Eye (tissue), 1 donor: Measurements from ENCODE around the gene FCN2.

Experiments used
- DNase-seq: peaks from one replicate; pipeline ENCODE4 v3.0.0-alpha.2; 2015

The FCN2 gene

DNA sequence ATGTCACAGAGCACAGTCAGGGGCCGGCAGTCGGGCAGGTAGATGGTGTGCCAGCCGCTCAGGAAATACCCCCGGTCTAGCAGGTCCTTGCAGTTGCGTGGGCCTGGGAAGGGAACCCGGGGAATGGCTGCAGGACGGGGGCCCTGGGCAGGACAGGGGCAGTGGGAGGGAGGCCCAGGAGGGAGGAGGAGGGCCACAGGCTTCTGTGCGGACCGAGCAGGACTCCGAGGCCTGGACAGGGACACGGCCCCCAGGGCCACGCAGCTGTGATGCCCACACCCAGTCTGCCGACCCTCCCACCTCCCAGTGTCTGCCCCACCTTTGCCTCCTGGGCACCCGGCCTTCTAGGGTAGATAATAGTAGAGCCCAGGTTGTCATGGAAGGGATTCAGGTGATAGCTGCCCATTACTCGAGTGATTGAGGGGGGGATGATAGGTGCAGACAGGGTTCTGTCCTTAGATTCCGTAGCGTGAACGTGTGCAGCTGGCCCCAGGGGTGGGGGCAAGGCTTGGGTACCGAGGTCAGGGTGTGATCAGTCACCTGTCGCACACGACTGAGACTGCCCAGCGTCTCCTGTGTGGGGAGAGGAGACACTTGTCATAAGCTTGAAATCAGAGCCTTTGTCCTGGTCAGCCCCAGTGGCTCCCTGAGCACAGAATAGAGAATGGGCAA lies 32.6 kb downstream of the FCN2 start:
- DNase-seq: no peak

DNA sequence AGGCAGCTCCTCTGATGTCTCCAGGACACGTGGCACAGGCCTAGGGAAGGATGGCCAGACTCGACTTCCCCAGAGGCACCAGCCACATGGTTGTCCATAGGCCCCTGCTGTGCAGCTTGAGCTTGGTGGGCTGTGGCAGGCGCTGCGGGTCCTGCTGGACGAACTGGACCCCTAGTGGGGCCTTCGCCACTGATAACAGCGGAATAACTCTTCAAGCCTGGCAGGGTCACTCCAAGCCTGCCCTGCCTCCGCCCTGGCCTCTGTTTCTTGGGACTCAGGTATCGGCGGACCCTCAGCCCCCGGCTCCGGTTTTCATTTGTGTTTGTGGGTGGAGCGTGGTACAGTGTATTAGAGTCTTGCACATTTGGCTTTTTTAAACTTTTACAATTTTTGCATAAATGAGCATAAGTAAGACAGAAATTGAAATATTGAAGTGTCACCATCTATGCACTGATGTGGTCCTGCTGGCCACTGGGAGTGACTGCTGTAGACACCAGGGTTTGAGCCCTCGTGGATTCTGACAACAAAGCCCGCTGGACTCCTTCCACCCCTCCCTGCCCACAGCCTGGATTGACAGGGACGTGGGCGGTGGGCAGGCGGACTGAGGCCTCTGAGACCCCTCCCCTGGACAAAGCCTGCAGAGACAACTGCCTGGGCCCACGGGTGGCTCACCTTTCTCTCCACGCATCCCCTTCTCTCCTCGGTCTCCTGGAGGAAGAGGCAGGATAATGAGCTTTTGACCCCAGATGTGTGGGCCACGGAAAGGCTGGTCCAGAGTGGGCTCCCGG lies 33.3 kb downstream of the FCN2 start:
- no peak for DNase-seq

DNA sequence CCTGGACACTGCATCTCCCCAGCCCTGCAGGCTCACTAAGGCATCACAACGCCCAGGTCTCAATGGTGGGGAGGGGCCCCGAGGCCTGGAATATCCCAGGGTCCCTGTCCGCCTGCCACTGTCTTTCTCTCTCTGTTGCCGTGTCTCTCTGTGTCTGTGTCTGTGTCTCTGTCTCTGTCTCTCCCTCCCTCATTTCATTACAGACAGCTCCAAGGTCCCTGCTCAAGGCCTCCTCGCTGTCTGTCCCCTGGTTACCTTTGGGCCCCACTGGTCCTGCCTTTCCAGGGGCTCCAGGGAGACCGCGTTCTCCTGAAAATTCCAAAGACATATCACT lies 33.9 kb downstream of the FCN2 start:
- DNase-seq: no peak

DNA sequence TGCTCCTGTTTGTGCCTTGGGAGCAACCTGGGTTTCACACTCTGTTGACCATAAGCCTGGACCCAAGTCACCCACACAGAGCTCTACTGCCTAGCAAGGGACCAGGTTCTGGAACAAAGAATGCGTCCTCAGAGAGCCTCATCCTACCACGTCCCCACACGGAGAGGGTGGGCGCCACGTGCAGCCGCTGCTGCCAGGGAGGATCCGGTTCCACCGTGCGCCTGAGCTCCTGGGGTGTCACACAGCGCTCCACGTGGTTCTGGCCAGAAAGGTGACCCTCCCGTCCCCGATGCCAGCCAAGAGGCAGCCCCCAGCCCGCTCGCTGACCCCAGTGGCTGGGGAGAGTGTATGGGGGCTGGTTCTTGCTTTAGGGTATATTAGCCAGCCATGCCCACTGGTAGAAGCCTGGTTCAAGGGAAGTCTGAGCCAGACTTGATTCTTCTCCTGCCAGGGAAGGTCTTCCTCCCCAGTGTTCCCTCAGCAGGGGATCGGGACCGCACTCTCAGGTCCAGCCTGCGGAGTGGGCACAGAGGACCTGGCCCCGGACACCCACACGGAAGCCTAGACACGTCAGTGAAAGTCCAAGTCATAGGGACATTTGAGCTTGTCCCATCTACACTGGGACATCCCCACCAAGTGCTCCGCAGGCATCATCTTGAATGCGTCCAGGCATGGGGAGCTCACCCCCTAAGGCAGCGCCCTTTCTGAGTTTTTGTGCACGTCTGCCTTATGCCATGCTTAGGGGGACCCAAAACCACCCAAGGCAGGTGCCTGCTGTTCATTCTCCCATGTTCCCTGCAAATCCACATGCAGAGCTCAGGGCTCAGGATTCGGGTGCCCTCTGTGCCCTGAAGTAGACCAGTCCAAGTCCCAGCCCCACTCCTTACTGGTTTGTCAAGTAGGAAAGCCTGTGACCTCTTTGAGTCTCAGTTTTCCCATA lies 34.7 kb downstream of the FCN2 start:
- DNase-seq: no peak

DNA sequence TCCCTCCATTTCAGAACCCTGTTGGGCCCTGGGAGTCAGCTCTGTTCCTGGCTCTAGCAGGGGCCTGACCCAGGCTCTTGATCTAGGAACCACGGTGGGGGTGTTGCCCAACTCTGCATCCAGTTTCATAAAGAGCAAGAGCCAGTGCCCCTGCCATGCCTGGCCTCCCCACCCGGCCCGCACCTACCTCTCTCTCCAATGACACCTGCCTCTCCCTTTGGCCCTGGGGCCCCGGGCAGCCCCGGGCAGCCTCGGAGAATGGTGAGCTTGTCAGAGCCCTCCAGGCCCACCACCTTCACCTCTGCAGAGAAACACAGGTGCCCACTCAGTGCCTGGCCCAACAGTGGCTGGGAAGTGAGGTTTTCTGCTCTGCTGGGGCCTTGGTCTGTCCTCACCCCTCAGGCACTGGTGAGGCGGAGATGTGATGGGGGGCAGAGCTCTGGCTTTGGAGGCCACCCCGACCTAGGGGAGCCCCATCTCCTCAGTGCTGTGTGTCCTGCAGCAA lies 35.6 kb downstream of the FCN2 start:
- no peak for DNase-seq

DNA sequence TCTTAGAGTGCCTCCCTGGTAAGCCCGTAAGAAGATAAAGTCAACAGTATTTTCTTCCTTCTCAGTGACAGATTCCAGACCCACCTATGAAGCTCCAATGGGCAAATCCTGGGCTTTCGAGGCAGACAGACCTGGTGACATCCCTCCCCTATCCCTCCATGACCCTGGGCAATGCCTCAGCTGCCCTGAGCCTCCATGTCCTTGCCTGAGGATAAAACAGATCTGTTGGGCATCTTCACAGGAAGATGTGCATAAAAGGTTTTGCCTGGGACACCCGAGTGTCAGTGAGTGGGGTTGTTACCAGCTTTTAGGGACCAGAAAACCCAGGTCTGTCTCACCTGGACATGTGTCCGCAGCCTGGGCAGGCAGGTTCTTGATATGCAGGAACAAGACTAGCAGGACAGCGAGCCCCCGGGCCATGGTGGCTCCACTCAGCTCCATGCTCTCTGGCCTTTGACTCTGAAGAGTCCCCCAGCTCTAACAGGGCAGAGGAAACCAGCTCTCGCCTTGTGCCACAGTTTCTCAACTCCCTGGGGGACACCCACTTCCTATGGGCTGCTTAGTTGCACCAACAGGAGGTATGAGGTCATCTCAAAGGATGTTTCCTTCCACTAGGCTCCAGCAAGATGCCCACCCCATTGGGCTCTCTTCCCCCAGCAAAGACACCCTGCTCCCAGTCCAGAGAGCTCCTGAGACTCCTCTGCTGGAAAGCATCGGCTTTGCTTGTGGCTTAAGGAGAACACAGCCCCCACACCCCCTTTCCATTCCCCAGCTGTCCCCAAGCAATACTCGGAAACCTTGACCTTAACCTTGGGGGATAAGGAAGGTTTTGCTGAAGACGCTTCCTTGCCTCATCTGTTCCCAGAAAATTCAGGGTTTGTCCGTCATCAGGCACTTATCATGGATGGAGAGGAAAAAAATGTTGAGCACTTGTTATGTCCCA lies 37.1 kb downstream of the FCN2 start, which contains the start of gene FCN1:
FCN1 (minus strand) TSS at position 482 of the 943 bp plus-strand sequence; CDS start at position 441, 41 bp downstream.
- DNase-seq: no peak

DNA sequence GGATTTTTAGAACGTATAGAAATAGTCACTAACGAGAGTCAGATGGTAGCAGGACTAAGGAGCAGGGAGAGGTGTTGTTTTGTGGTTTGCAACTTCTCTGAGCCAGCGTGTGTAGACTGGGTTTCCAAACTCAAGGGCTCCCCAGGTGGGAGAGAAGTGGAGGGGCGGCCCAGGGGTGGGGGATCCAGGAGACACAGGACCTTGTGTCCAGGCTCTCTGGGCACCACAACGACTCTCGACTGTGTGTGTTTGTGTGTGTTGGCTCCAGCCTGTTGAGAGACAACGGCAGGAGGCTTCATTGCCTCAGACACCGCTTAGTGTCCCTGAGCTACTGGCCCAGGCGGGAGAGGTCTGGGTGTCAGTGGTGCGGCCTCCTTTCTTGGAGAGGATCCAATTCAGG lies 38.0 kb downstream of the FCN2 start:
- no peak for DNase-seq

DNA sequence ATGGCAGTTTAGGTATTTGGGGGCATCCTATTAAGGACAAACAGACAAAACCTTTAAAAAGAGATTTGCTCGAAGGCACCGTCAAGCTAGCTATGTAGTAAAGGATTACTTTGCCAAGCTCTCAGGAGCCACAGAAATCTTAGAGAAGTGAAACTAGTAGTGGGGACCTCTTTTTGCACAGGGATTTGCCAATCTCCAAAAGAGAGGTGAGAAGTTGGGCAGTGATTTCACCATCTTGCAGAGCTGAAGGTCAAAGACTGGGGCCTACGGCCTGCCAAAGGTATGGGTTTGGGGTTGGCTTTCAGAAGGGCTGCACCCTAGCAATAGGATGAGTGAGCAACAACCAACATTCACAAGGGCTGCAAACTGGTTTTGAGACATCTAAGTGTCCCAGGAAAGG lies 38.7 kb downstream of the FCN2 start:
- DNase-seq: no peak

DNA sequence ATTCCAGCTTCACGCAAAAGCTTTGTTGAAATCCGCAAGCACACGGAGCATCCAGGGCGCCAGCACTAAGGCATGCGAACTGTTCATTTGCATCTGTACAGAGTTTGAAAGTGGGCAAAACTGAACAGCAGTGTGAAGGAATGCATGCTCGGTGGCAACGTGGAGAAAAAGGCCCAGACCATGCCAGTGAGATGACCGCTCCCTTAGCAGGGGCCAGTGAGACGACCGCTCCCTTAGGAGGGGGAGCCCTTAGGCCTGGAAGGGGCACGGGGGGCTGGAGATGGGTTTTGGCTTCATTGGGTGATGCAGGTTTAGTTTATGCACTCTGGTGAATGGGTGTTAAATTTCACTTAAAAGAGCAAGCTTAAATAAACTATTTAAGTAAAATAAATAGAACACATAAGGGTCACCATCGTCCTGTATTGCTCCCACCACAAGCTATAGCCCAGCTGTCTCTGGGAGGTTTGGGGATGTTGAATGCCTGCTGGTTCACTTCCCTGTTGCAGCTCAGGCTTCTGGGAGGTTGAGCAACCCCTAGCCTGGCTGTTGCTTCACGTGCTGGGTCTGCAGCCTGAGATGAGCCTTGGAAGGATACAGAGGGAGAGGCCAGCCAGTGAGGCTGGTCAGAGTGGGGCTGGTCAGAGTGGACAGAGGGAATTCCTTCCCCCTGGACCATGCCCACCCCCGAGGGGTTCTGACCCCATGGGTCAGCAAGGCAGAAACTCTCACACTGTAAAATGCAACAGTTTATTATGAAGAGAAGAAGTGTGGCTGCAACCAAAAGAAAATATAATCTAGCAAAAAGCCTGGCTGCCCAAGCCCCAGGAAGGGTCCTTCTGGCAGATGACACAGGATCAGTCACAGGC lies 41.7 kb downstream of the FCN2 start:
- no peak for DNase-seq

DNA sequence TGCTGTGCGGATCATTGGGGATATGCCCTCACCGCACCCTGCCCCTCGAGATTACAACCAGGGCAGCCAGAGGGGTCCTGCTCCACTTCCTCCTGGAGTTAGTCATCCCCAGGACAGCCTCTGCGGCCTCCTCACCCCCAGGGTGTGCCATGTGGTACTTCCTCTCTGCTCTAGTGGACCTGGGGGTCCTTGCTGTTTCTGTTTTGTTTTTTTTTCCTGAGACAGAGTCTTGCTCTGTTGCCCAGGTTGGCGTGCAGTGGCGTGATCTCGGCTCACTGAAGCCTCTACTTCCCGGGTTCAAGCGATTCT lies 42.3 kb downstream of the FCN2 start:
- DNase-seq: no peak

DNA sequence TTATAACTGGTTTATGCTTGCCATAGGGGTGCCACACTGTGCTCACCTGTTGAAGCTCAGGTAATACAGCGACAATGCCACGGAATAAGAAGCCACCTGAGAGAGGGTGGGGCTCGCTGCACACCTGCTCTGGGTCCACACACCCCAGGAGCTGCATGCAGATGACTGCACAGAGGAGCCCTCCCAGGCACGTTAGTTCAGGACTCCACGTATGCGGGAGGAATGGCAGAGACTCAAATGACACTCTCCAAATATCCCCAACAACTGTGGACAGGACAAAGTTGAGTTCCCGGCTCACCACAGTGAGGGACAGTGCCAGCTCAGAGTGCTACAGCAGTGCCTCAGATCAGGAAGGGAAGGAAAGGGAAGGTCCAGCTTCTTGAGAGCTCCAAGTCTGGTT lies 42.9 kb downstream of the FCN2 start:
- no peak for DNase-seq

DNA sequence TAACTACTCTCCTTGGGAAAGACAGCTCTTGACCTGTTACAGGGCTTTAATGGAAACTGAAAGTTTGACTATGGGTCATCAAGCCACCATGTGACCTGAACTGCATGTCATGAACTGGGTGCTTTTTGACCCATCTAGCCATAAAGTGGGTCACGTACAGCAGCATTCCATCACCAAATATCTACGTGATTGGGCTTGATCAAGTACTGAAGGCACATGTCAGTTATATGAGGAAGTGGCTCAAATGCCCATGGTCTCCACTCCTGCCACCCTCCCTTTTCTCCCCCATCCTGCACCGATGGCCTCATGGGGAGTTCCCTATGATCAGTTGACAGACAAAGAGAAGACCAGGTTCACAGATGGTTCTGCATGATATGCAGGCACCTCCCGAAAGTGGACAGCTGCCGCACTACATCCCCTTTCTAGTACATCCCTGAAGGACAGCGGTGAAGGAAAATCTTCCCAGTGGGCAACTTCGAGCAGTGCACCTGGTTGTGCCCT lies 44.5 kb downstream of the FCN2 start:
- no peak for DNase-seq

DNA sequence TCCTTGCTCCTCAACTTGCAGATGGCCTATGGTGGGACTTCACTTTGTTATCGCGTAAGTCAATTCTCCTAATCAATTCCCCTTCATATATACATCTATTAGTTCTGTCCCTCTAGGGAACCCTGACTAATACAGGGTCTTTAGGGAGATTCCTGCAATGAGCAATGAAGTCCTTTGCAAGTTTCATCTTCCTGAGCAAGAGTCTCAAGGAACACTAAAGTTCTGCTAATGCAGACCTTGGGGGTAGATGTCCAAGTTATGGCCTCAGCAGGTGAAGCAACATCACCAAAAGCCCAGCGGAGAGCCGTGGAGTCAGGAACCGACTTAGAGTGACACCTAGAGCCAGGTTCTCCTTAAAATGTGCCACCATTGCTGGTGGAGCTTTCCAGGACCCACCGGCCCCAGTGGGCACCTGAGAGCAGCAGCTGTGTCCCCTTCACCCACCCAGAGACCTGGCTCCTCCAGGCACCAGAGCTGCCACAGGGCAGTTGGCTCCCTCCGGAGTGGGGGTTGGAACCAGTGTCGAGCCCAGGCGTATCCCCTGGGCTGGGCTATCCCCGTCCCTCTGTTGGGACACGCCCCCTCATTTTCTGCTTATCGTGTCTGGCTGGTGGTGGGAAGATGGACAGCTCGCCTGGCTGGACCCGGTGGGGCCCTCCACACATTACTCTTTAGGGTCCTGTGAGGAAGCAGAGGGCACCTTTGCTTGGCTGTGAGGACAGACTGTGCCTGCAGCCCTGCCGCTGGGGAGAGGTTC lies 48.0 kb downstream of the FCN2 start:
- no peak for DNase-seq

DNA sequence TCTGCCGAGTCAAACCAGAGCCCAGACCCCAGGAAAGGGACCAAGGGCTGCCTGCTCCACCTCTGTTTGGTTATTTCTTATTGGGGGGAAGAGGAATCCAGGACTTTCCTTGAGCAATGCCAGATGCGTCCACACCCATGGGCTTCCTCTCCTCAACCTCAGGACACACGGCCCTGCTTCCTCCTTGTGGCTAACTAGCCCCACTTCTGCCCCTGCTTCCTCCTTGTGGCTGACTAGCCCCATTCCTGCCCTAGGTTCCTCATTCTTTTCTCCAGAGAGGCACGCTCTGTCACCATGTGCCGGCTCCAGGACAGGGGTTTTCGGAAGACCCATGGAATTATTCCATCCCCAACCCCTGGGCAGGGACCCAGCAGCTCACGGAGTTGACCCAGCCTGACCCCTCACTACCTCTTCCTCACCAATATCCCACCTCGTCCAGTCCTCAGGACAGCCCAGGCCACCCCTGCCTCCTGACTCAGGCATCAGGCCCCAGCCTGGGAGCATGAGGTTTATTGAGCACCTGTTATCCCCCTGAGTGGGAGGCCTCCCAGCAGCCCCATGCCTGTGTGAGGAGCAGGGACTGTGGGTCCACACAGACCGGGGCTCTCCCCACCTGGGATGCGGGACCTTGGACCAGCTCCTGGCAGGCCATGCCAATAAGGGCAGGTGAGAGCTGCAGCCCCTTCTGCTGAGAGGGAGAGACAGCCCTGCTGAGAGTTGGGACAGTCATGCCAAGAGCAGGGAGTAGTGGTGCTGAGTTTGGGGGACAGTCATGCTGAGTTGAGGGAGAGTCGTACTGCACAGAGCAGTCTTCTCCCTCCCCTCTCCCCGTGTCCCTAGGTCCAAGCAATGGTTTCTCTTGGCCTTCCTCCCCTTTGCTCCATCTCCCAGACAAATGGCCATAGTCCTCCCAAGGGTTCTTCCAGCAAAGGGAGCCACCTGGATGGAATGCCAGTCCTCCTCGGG lies 48.9 kb downstream of the FCN2 start:
- DNase-seq: no peak

DNA sequence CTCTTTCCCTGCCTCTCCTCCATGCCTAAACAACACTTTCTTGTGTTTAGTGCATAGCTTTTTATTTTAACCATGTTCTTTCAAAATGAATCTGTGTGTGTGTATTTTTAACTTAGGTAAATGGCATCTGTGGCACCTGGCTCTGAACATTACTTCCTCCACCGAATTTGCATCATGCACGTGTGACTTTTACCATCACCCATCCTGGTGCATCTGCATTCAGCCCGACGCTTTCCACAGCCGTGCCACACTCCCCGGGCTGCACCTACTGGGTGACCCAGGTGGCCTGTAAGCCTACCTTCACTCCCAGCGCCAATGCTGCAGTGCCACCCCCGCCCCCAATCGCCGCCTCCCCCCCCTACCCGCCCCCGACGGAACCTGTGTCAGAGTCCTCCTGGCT lies 49.8 kb downstream of the FCN2 start:
- no peak for DNase-seq

DNA sequence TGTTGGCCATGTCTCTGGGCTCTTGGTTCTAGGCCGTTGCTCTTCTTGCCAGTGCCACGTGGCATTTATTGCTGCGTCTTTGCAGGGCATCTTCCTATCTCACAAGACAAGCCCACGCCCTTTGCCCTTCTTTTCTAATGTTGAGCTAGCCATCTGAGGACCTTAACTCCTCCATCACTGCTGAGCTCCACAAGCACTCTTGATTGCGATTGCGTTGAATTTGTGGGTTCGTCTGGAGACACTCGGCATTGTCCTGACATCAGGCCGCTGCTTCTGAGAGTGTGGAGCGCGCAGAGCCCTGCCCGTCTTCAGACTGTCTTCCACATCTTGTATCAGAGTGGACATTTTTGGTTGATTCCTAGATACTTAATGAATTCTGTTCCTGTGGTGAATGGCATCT lies 51.6 kb downstream of the FCN2 start:
- no peak for DNase-seq

DNA sequence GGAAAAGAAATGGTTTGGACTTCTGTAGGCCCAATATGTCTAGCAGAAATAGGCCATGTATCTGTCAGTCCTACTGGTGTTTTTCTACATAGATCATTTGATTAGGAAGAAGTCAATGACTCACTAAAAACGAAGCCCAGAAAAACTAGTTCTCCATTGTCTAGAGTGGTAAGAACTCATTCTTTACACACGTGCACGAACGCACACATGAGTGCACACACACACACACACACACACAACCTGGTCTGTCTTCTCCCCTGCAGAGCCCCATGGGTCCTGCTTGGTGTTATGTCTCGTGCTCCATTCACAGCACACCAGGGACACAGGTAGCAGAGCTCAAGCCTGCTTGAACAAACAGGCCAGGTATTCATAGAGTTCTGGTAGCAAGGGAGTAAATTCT lies 52.0 kb downstream of the FCN2 start:
- no peak for DNase-seq

DNA sequence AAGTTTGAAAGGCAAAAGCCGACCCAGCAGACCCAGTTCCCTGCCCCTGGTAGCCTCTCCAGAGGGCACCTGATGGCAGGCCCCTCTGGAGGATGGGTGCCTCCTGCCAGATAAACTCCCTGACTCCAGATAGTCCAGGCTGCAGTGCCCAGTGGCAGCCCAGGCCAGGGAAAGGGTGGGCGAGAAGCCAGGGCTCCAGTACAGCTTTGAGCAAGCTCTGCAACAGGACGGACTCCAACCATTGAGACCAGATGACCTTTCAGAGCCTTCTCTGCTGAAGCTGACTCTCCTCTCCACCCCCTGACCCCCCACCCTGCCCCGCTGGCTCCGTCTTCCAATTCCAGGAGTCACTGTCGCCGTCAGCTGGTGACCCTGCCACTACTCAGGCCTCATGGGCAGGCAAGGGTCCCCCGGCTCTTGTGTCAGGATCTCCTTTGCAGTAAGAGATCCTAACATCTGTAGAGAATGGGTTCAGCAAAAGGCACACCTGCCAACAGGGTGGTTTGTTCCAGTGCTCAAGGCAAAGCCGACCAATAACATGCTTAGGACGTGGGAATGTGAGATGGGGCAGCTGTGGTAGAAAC lies 52.6 kb downstream of the FCN2 start:
- no peak for DNase-seq
